Transverse colon (tissue), 4 donors: ENCODE data around the gene PPP6C.

Experiments
- POLR2A ChIP-seq: fragments of 450-650 bp; IDR thresholded peaks from one replicate; pipeline ENCODE4 v1.6.1; 2016; ENCODE audit warnings: antibody characterized with exemption, mild to moderate bottlenecking, moderate library complexity
- POLR2AphosphoS5 ChIP-seq, 3 donors: sonication (generic); formaldehyde crosslinking; IDR thresholded peaks; one replicate each; pipeline ENCODE4 v1.6.1; 2016; ENCODE audit warnings: antibody characterized with exemption in 3 of 3
- TF ChIP-seq, protein P1 (sequence below), 5 experiments: fragments of 200-600 bp in 3 of 5; fragments of 450-650 bp in 2 of 5; sonication (generic) in 3 of 5; IDR thresholded peaks; 1 replicate in 2 of 5; 2 replicates in 3 of 5; pipeline ENCODE4 v1.5.1; 2016 to 2017; ENCODE audit warnings: antibody characterized with exemption in 5 of 5, inconsistent platforms in 3 of 5, mild to moderate bottlenecking in 2 of 5, moderate library complexity in 1 of 5

DNA sequence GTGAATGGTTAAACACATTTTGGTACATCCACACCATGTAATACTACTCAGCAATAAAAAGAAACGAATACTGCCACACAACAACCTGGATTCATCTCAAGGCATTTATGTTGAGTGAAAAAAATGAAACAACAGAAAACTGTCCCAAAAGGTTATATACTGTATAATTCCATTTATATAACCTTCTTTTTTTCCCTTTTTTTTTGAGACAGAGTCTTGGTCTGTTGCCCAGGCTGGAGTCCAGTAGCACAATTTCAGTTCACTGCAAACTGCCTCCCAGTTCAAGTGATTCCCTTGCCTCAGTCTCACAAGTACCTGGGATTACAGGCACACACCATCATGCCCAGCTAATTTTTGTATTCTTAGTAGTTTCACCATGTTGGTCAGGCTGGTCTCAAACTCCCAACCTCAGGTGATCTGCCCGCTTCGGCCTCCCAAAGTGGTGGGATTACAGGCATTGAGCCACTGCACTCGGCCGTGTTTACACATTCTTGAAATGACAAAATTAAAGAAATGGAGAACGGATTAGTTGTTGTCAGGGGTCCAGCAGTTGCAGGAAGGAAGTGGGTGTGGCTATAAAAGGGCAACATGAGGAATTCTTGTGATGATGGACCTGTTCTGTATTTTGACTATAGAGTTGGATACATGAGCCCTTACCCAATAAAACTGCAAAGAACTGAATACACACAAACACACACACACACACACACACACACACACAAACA, 17.4 kb downstream of the PPP6C start:
- TF ChIP-seq POLR2A (no peak), POLR2AphosphoS5 (IDR thresholded peaks at IDR 0.05) (no peak)
- TF ChIP-seq, protein P1, sequence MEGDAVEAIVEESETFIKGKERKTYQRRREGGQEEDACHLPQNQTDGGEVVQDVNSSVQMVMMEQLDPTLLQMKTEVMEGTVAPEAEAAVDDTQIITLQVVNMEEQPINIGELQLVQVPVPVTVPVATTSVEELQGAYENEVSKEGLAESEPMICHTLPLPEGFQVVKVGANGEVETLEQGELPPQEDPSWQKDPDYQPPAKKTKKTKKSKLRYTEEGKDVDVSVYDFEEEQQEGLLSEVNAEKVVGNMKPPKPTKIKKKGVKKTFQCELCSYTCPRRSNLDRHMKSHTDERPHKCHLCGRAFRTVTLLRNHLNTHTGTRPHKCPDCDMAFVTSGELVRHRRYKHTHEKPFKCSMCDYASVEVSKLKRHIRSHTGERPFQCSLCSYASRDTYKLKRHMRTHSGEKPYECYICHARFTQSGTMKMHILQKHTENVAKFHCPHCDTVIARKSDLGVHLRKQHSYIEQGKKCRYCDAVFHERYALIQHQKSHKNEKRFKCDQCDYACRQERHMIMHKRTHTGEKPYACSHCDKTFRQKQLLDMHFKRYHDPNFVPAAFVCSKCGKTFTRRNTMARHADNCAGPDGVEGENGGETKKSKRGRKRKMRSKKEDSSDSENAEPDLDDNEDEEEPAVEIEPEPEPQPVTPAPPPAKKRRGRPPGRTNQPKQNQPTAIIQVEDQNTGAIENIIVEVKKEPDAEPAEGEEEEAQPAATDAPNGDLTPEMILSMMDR (IDR thresholded peaks at IDR 0.05) = no peak
